IMR-90 (cell line): ENCODE data around the gene MDP1. TPM values are rescaled to one million over a fixed set of nuclear protein-coding genes. Genes with fewer than 3 reads are reported as not detected.

ENCODE experiments used
- ATAC-seq: fragments of 200-7000 bp; cut with Tn5 transposase; 2 replicates; pipeline ENCODE4 v1.9.1; 2020; ENCODE audit warnings: low read depth, mild to moderate bottlenecking, moderate library complexity
- BruUV-seq: library from RNA; stranded (reverse); fragments of 400-500 nt; replicated peaks from 2 replicates; lab custom pipeline; 2021; lab: Mats Ljungman, UMichigan
- CTCF ChIA-PET: fragments of 300-600 bp; formaldehyde crosslinking; extraction: SDS; loops from one replicate; lab custom pipeline; 2021; ENCODE audit warnings: antibody characterized with exemption; lab: Yijun Ruan, JAX
- POLR2A ChIA-PET: fragments of 300-600 bp; sonication (Branson Sonifier 250); formaldehyde crosslinking; loops from one replicate; lab custom pipeline; 2022; ENCODE audit warnings: antibody characterized with exemption; ENCODE audit not compliant: unreplicated experiment; lab: Charles Lee
- DNase-seq: peaks from one replicate; pipeline ENCODE4 v3.0.0; 2013
- H2AFZ ChIP-seq: replicated peaks from 2 replicates; pipeline ENCODE3; 2013; ENCODE audit warnings: low read length, mild to moderate bottlenecking; ENCODE audit not compliant: poor library complexity
- H2AK5ac ChIP-seq: 2 replicates; pipeline ENCODE4 v1.6.1; 2013; ENCODE audit warnings: low read depth, low read length, inconsistent platforms
- H2AK9ac ChIP-seq: replicated peaks from 2 replicates; pipeline ENCODE3; 2013; ENCODE audit warnings: mild to moderate bottlenecking, low read depth, low read length, moderate library complexity; ENCODE audit not compliant: poor library complexity
- H2BK120ac ChIP-seq: 2 replicates; pipeline ENCODE4 v1.6.1; 2013; ENCODE audit warnings: low read depth, low read length, inconsistent platforms
- H2BK15ac ChIP-seq: 3 replicates; pipeline ENCODE4 v1.6.1; 2013; ENCODE audit warnings: low read depth, low read length, inconsistent platforms
- H2BK20ac ChIP-seq: 2 replicates; pipeline ENCODE4 v1.6.1; 2013; ENCODE audit warnings: low read depth, mild to moderate bottlenecking, inconsistent platforms, low read length, moderate library complexity
- H2BK5ac ChIP-seq: 2 replicates; pipeline ENCODE4 v1.6.1; 2013; ENCODE audit warnings: mild to moderate bottlenecking, low read depth, low read length, inconsistent platforms; ENCODE audit not compliant: poor library complexity, severe bottlenecking
- H3K14ac ChIP-seq: replicated peaks from 2 replicates; pipeline ENCODE4 v1.6.1; 2013; ENCODE audit warnings: low read depth, low read length, inconsistent platforms
- H3K18ac ChIP-seq: 2 replicates; pipeline ENCODE4 v1.6.1; 2013; ENCODE audit warnings: low read depth, low read length, control low read depth
- H3K23ac ChIP-seq: 2 replicates; pipeline ENCODE4 v1.6.1; 2013; ENCODE audit warnings: low read depth, low read length, inconsistent platforms
- H3K27ac ChIP-seq: 2 replicates; pipeline ENCODE4 v1.5.1; 2013; ENCODE audit warnings: mild to moderate bottlenecking, control low read depth, low read length; ENCODE audit not compliant: insufficient read depth
- H3K27me3 ChIP-seq: 2 replicates; pipeline ENCODE4 v1.6.1; 2013; ENCODE audit warnings: low read length; ENCODE audit not compliant: control insufficient read depth, insufficient read depth
- H3K36me3 ChIP-seq: 2 replicates; pipeline ENCODE4 v1.6.1; 2013; ENCODE audit warnings: low read length, mixed read lengths; ENCODE audit not compliant: control insufficient read depth, insufficient read depth
- H3K4ac ChIP-seq: 2 replicates; pipeline ENCODE4 v1.6.1; 2013; ENCODE audit warnings: low read depth, low read length, inconsistent platforms
- H3K4me1 ChIP-seq: 2 replicates; pipeline ENCODE4 v1.6.1; 2013; ENCODE audit warnings: low read length, mixed read lengths; ENCODE audit not compliant: control insufficient read depth, insufficient read depth
- H3K4me2 ChIP-seq: 2 replicates; pipeline ENCODE4 v1.6.1; 2013; ENCODE audit warnings: low read depth, mild to moderate bottlenecking, control low read depth, low read length, moderate library complexity
- H3K4me3 ChIP-seq: 2 replicates; pipeline ENCODE4 v1.5.1; 2013; ENCODE audit warnings: low read depth, mild to moderate bottlenecking, control low read depth, low read length, moderate library complexity; ENCODE audit not compliant: insufficient read depth
- H3K56ac ChIP-seq: 2 replicates; pipeline ENCODE4 v1.6.1; 2013; ENCODE audit warnings: low read length, inconsistent platforms; ENCODE audit not compliant: insufficient read depth; ENCODE audit errors: extremely low read depth
- H3K79me1 ChIP-seq, 2 experiments: 2 replicates each; pipeline ENCODE4 v1.6.1; 2013; ENCODE audit warnings: low read length in 2 of 2, inconsistent platforms in 1 of 2, low read depth in 1 of 2
- H3K9ac ChIP-seq: 2 replicates; pipeline ENCODE4 v1.6.1; 2013; ENCODE audit warnings: low read depth, low read length, control low read depth
- H3K9me1 ChIP-seq: 2 replicates; pipeline ENCODE4 v1.6.1; 2013; ENCODE audit warnings: low read length, inconsistent platforms; ENCODE audit not compliant: insufficient read depth
- H3K9me3 ChIP-seq: 2 replicates; pipeline ENCODE4 v1.6.1; 2013; ENCODE audit warnings: low read length; ENCODE audit not compliant: control insufficient read depth, insufficient read depth
- H4K20me1 ChIP-seq: 2 replicates; pipeline ENCODE4 v1.6.1; 2013; ENCODE audit warnings: low read length, inconsistent platforms; ENCODE audit not compliant: insufficient read depth
- H4K5ac ChIP-seq: 2 replicates; pipeline ENCODE4 v1.6.1; 2013; ENCODE audit warnings: mild to moderate bottlenecking, low read depth, low read length, control low read depth
- H4K8ac ChIP-seq, 2 experiments: 2 replicates each; pipeline ENCODE4 v1.6.1; 2013; ENCODE audit warnings: low read depth in 2 of 2, low read length in 2 of 2, control low read depth in 1 of 2, inconsistent platforms in 1 of 2
- H4K91ac ChIP-seq: 2 replicates; pipeline ENCODE4 v1.6.1; 2013; ENCODE audit warnings: low read depth, low read length, inconsistent platforms; ENCODE audit not compliant: insufficient read depth
- BHLHE40 ChIP-seq: fragments of 150-350 bp; IDR thresholded peaks from 2 replicates; pipeline ENCODE4 v1.6.1; 2016; ENCODE audit warnings: mild to moderate bottlenecking, low read depth, low read length
- CEBPB ChIP-seq: IDR thresholded peaks from 2 replicates; pipeline ENCODE4 v1.6.1; 2012; ENCODE audit warnings: low read depth, low read length, improper control_type of control experiment
- CHD1 ChIP-seq: IDR thresholded peaks from 2 replicates; pipeline ENCODE4 v1.6.1; 2012; ENCODE audit warnings: low read depth, low read length, improper control_type of control experiment
- ELK1 ChIP-seq: fragments of 150-350 bp; IDR thresholded peaks from 2 replicates; pipeline ENCODE4 v1.6.1; 2016; ENCODE audit warnings: low read depth, mild to moderate bottlenecking, low read length, moderate library complexity, borderline replicate concordance
- FOS ChIP-seq: fragments of 150-350 bp; IDR thresholded peaks from 2 replicates; pipeline ENCODE4 v1.6.1; 2016; ENCODE audit warnings: low read depth, low read length
- MAFK ChIP-seq: IDR thresholded peaks from 2 replicates; pipeline ENCODE4 v1.6.1; 2012; ENCODE audit warnings: low read depth, low read length, improper control_type of control experiment
- MAZ ChIP-seq: IDR thresholded peaks from 2 replicates; pipeline ENCODE4 v1.6.1; 2012; ENCODE audit warnings: low read depth, mild to moderate bottlenecking, low read length, improper control_type of control experiment, moderate library complexity, borderline replicate concordance
- MXI1 ChIP-seq: IDR thresholded peaks from 2 replicates; pipeline ENCODE4 v1.6.1; 2012; ENCODE audit warnings: low read depth, mild to moderate bottlenecking, low read length, moderate library complexity, borderline replicate concordance
- NFE2L2 ChIP-seq: fragments of 150-350 bp; IDR thresholded peaks from 2 replicates; pipeline ENCODE4 v1.6.1; 2016; ENCODE audit warnings: low read depth, mild to moderate bottlenecking, low read length
- POLR2A ChIP-seq: IDR thresholded peaks from 2 replicates; pipeline ENCODE4 v1.6.1; 2012; ENCODE audit warnings: mild to moderate bottlenecking, low read depth, low read length
- RAD21 ChIP-seq: IDR thresholded peaks from 2 replicates; pipeline ENCODE4 v1.6.1; 2012; ENCODE audit warnings: low read length, improper control_type of control experiment
- RCOR1 ChIP-seq: IDR thresholded peaks from 2 replicates; pipeline ENCODE4 v1.6.1; 2012; ENCODE audit warnings: mild to moderate bottlenecking, low read length, improper control_type of control experiment; ENCODE audit not compliant: insufficient replicate concordance
- RFX5 ChIP-seq: IDR thresholded peaks from 2 replicates; pipeline ENCODE4 v1.8.0; 2012; ENCODE audit warnings: low read depth, mild to moderate bottlenecking, low read length, moderate library complexity
- SMC3 ChIP-seq: fragments of 150-350 bp; IDR thresholded peaks from 2 replicates; pipeline ENCODE4 v1.6.1; 2016; ENCODE audit warnings: low read depth, mild to moderate bottlenecking, antibody characterized with exemption, low read length, moderate library complexity
- USF2 ChIP-seq: fragments of 150-350 bp; IDR thresholded peaks from 2 replicates; pipeline ENCODE4 v1.6.1; 2017; ENCODE audit warnings: mild to moderate bottlenecking, antibody characterized with exemption, low read length, low read depth
- WGBS, 2 experiments: methylation state at CpG; one replicate each; pipeline versions ENCODE4 v1.1.5 to v1.1.7; 2013; ENCODE audit warnings: missing lambda C conversion rate in 2 of 2; ENCODE audit not compliant: insufficient read length in 1 of 2; ENCODE audit errors: extremely low coverage in 2 of 2; 5-methylcytosine and 5-hydroxymethylcytosine counted together
- dilution Hi-C: fragments of 300-500 bp; cut with HindIII; formaldehyde crosslinking; loops from one replicate; pipeline ENCODE4 v1.14.3; 2018; ENCODE audit warnings: low sequenced_read_pairs; ENCODE audit not compliant: unreplicated experiment
- in situ Hi-C: fragments of 300-500 bp; cut with MboI; formaldehyde crosslinking; loops from 3 replicates; pipeline ENCODE4 v1.14.3; 2019; ENCODE audit warnings: low sequenced_read_pairs, inconsistent platforms, mixed read lengths
- intact Hi-C: fragments of 100-400 bp; cut with micrococcal nuclease; formaldehyde crosslinking; loops from 2 replicates; pipeline ENCODE4 v1.10.0; 2022
- polyA plus RNA-seq, 3 experiments: library from polyadenylated mRNA; depleted of rRNA; stranded (reverse); fragments of >200 nt; gene quantifications; 2 replicates each; pipeline ENCODE4 v1.2.3, GENCODE V29; 2012; ENCODE audit warnings: low replicate concordance in 1 of 3
- total RNA-seq: library from RNA; depleted of rRNA; stranded (reverse); fragments of >200 nt; gene quantifications from 2 replicates; pipeline ENCODE4 v1.2.3, GENCODE V29; 2012
- TF ChIP-seq, protein P1 (sequence below): conservative IDR thresholded peaks from 2 replicates; pipeline ENCODE4 v1.5.1; 2012; ENCODE audit warnings: mild to moderate bottlenecking, low read depth, low read length, improper control_type of control experiment

Gene MDP1
- total and polyA plus RNA-seq, 2 of the 4 experiments (the other 2 are of a cell fraction) = 15.1 to 17.8 TPM

DNA sequence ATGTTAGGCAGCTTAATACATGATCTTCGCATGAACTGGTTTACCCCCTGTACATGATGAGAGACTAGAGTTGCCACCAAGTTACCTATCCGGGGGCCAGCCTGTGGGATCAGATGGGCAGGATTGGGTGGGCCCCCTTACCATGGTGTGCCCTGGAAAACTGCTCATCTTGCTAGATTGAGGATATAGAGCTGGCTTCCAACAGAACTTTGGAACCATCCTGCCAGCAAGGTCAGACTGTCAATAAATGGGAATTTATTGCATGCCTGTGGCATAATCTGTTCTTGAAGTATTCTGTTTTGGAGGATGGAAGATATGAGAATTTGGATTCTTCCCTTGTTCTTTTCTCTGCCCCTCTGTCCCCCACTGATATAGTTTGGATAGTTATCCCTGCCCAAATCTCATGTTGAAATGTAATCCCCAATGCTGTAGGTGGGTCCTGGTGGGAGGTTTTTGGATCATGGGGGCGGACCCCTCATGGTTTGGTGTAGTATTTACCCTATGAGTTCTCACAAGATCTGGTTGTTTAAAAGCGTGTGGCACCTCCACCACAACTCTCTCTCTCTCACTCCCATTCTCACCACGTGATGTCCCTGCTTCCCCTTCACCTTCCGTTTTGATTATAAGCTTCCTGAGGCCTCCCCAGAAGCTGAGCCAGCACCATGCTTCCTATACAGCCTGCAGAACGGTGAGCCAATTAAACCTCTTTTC lies 16.9 kb downstream of the MDP1 start:
- Histone ChIP-seq H3K27ac (no peak overlapping the region), H3K18ac (no peak overlapping the region), H4K8ac (no peak overlapping the region), H2AFZ (no peak overlapping the region), H3K23ac (no peak overlapping the region), H3K4me2 (no peak overlapping the region), H3K79me1 (peaks cover 32 to 45% of the 10 kb centered on the region in 2 experiments), H3K9me1 (peaks cover 11% of the 10 kb centered on the region; the same call in 1 of the 2 replicates), H2BK20ac (no peak overlapping the region), H2AK5ac (no peak overlapping the region), H3K9ac (no peak overlapping the region), H3K36me3 (peaks cover 12% of the 10 kb centered on the region), H4K91ac (no peak overlapping the region), H3K4me3 (no peak overlapping the region), H4K20me1 (no peaks in the 10 kb centered on the region; the same call in 1 of the 2 replicates), H2BK5ac (no peak overlapping the region), H3K4me1 (peaks cover 8% of the 10 kb centered on the region), H2AK9ac (peak overlapping the region; percentile 72), H3K4ac (no peak overlapping the region), H2BK120ac (no peak overlapping the region), H4K5ac (no peak overlapping the region), H2BK15ac (no peak overlapping the region), H3K9me3 (no peaks in the 10 kb centered on the region), H3K56ac (no peak overlapping the region), H3K14ac (no peak overlapping the region), H3K27me3 (no peaks in the 10 kb centered on the region)
- ATAC-seq = no peak
- DNase-seq = no peak
- ChIA-PET POLR2A (no interaction called here), CTCF (no interaction called here)
- BruUV-seq = no TSS peak
- in situ Hi-C loops = no loop called here
- dilution Hi-C loops = no loop called here
- WGBS, 2 experiments = 93% methylated on average over 3 of the region's 7 CpGs; no CpG with 5 or more reads in 1 of the 2 experiments
- intact Hi-C loops = no loop called here
- TF ChIP-seq MXI1 (no peak), ELK1 (no peak), RCOR1 (no peak), SMC3 (no peak), RAD21 (no peak), USF2 (no peak), NFE2L2 (no peak), MAZ (no peak), CEBPB (no peak), RFX5 (no peak), POLR2A (no peak), BHLHE40 (no peak), FOS (no peak), MAFK (no peak), CHD1 (no peak)
- TF ChIP-seq, protein P1, sequence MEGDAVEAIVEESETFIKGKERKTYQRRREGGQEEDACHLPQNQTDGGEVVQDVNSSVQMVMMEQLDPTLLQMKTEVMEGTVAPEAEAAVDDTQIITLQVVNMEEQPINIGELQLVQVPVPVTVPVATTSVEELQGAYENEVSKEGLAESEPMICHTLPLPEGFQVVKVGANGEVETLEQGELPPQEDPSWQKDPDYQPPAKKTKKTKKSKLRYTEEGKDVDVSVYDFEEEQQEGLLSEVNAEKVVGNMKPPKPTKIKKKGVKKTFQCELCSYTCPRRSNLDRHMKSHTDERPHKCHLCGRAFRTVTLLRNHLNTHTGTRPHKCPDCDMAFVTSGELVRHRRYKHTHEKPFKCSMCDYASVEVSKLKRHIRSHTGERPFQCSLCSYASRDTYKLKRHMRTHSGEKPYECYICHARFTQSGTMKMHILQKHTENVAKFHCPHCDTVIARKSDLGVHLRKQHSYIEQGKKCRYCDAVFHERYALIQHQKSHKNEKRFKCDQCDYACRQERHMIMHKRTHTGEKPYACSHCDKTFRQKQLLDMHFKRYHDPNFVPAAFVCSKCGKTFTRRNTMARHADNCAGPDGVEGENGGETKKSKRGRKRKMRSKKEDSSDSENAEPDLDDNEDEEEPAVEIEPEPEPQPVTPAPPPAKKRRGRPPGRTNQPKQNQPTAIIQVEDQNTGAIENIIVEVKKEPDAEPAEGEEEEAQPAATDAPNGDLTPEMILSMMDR = no peak
